ENCODE results near the gene CRIP2. TPM values are rescaled to one million over a fixed set of nuclear protein-coding genes. Genes with fewer than 3 reads are reported as not detected.

The CRIP2 gene
- total RNA-seq, 1 donor from 2014 or later, result 71.8 TPM

GRCh38 chr14:105479431-105480158 is 5.0 kb downstream of the CRIP2 start:
- Mint-ChIP-seq H3K4me1 (ENCODE audit: low read depth, unreplicated experiment) (peaks cover 16% of the 10 kb centered on the region), H3K36me3 (ENCODE audit: low read depth, unreplicated experiment) (peaks cover 3% of the 10 kb centered on the region), H3K27me3 (ENCODE audit: low read depth, unreplicated experiment) (peaks cover 5% of the 10 kb centered on the region), H3K9me3 (ENCODE audit: unreplicated experiment) (no peaks in the 10 kb centered on the region), H3K4me3 (ENCODE audit: unreplicated experiment) (no peak overlapping the region), H3K27ac (ENCODE audit: unreplicated experiment) (no peak overlapping the region)
- H3K36me3 ChIP-seq (ENCODE audit: insufficient read depth, low read length), result no peaks in the 10 kb centered on the region
- no peak overlapping the region for H3K27ac ChIP-seq (ENCODE audit: low read depth, low read length)
- no peaks in the 10 kb centered on the region for H3K9me3 ChIP-seq (ENCODE audit: insufficient read depth, low read depth, low read length)
- peaks cover 17% of the 10 kb centered on the region for H4K20me1 ChIP-seq (ENCODE audit: insufficient read depth, low read length)
- DNase-seq (ENCODE audit: low read depth) (no peak), FAIRE-seq (no peak)
- H2AFZ ChIP-seq (ENCODE audit: low read depth, low read length), result no peak overlapping the region
- H3K4me3 ChIP-seq (ENCODE audit: insufficient read depth, low read depth, low read length), result no peak overlapping the region
- peaks cover 41% of the 10 kb centered on the region for H3K4me1 ChIP-seq (ENCODE audit: insufficient read depth, low read length)
- H3K79me2 ChIP-seq (ENCODE audit: insufficient read depth, low read length), result peaks cover 25% of the 10 kb centered on the region
- H3K9ac ChIP-seq (ENCODE audit: low read length), result no peak overlapping the region
- H3K27me3 ChIP-seq (ENCODE audit: insufficient read depth, low read length), result no peaks in the 10 kb centered on the region
- TF ChIP-seq EZH2 (IDR thresholded peaks at IDR 0.05; ENCODE audit: insufficient read depth, low read length) (no peak), CTCF (IDR thresholded peaks at IDR 0.05; ENCODE audit: insufficient read depth, low read depth, low read length) (no peak)
- H3K4me2 ChIP-seq (ENCODE audit: low read length), result no peak overlapping the region

GRCh38 chr14:105480199-105480746 is 5.7 kb downstream of the CRIP2 start:
- no peak for FAIRE-seq
- H3K27me3 Mint-ChIP-seq (ENCODE audit: low read depth, unreplicated experiment), result peaks cover 5% of the 10 kb centered on the region
- no peak for DNase-seq (ENCODE audit: low read depth)
- no peak overlapping the region for H3K27ac Mint-ChIP-seq (ENCODE audit: unreplicated experiment)
- peaks cover 17% of the 10 kb centered on the region for H4K20me1 ChIP-seq (ENCODE audit: insufficient read depth, low read length)
- peaks cover 16% of the 10 kb centered on the region for H3K4me1 Mint-ChIP-seq (ENCODE audit: low read depth, unreplicated experiment)
- H3K4me1 ChIP-seq (ENCODE audit: insufficient read depth, low read length), result peaks cover 41% of the 10 kb centered on the region
- H3K4me2 ChIP-seq (ENCODE audit: low read length), result peak overlapping the region; percentile 90
- H3K36me3 ChIP-seq (ENCODE audit: insufficient read depth, low read length), result no peaks in the 10 kb centered on the region
- H3K4me3 ChIP-seq (ENCODE audit: insufficient read depth, low read depth, low read length), result no peak overlapping the region
- H3K27ac ChIP-seq (ENCODE audit: low read depth, low read length), result no peak overlapping the region
- no peaks in the 10 kb centered on the region for H3K9me3 Mint-ChIP-seq (ENCODE audit: unreplicated experiment)
- H3K27me3 ChIP-seq (ENCODE audit: insufficient read depth, low read length), result no peaks in the 10 kb centered on the region
- H3K4me3 Mint-ChIP-seq (ENCODE audit: unreplicated experiment), result no peak overlapping the region
- H2AFZ ChIP-seq (ENCODE audit: low read depth, low read length), result no peak overlapping the region
- peaks cover 22% of the 10 kb centered on the region for H3K79me2 ChIP-seq (ENCODE audit: insufficient read depth, low read length)
- H3K36me3 Mint-ChIP-seq (ENCODE audit: low read depth, unreplicated experiment), result peaks cover 3% of the 10 kb centered on the region
- no peaks in the 10 kb centered on the region for H3K9me3 ChIP-seq (ENCODE audit: insufficient read depth, low read depth, low read length)
- TF ChIP-seq CTCF (IDR thresholded peaks at IDR 0.05; ENCODE audit: insufficient read depth, low read depth, low read length) (no peak), EZH2 (IDR thresholded peaks at IDR 0.05; ENCODE audit: insufficient read depth, low read length) (no peak)
- H3K9ac ChIP-seq (ENCODE audit: low read length), result peak overlapping the region; percentile 97
